Keratinocyte (primary cell): Measurements from ENCODE around the gene RAB4A. TPM values are rescaled to one million over a fixed set of nuclear protein-coding genes. Genes with fewer than 3 reads are reported as not detected.

Experiments used
- DNase-seq: peaks from one replicate; pipeline ENCODE4 v3.0.0-alpha.2; 2011; ENCODE audit warnings: low read depth, missing footprints, low spot score
- FAIRE-seq: peaks from 2 replicates; lab custom pipeline; 2011; peaks lifted over from hg19 to GRCh38; lab: Jason Lieb, UNC
- H2AFZ ChIP-seq: 2 replicates; pipeline ENCODE4 v1.6.0; 2012; ENCODE audit warnings: low read length, control low read depth, inconsistent platforms; ENCODE audit not compliant: control insufficient read depth
- H3K27ac ChIP-seq: 2 replicates; pipeline ENCODE4 v1.5.1; 2011; ENCODE audit warnings: low read length; ENCODE audit not compliant: control insufficient read depth, insufficient read depth
- H3K27me3 ChIP-seq: 3 replicates; pipeline ENCODE4 v1.6.0; 2011; ENCODE audit warnings: low read length; ENCODE audit not compliant: control insufficient read depth, insufficient read depth; ENCODE audit errors: extremely low read depth
- H3K36me3 ChIP-seq, 2 experiments: 2 replicates in 1 of 2; 3 replicates in 1 of 2; pipeline ENCODE4 v1.5.1; 2011; ENCODE audit warnings: low read length in 2 of 2, mild to moderate bottlenecking in 1 of 2; ENCODE audit not compliant: control insufficient read depth in 2 of 2, insufficient read depth in 2 of 2; ENCODE audit errors: extremely low read depth in 1 of 2
- H3K4me1 ChIP-seq: 3 replicates; pipeline ENCODE4 v1.5.1; 2011; ENCODE audit warnings: low read length; ENCODE audit not compliant: control insufficient read depth, insufficient read depth; ENCODE audit errors: extremely low read depth
- H3K4me2 ChIP-seq: 3 replicates; pipeline ENCODE4 v1.6.0; 2011; ENCODE audit warnings: low read depth, low read length; ENCODE audit not compliant: control insufficient read depth, insufficient read depth; ENCODE audit errors: extremely low read depth
- H3K4me3 ChIP-seq, 3 experiments: fragments of 200-600 bp in 1 of 3; sonication (generic) in 1 of 3; 2 replicates in 2 of 3; 3 replicates in 1 of 3; pipeline ENCODE4 v1.5.1; 2011 to 2016; ENCODE audit warnings: low read length in 3 of 3, mild to moderate bottlenecking in 3 of 3, control low read depth in 2 of 3, inconsistent platforms in 1 of 3, low read depth in 1 of 3, mixed read lengths in 1 of 3, mixed run types in 1 of 3, moderate library complexity in 1 of 3; ENCODE audit not compliant: control insufficient read depth in 2 of 3, insufficient read depth in 2 of 3; ENCODE audit errors: extremely low read depth in 1 of 3
- H3K79me2 ChIP-seq: 2 replicates; pipeline ENCODE4 v1.6.0; 2012; ENCODE audit warnings: low read length; ENCODE audit not compliant: control insufficient read depth, insufficient read depth
- H3K9ac ChIP-seq: 3 replicates; pipeline ENCODE4 v1.6.0; 2011; ENCODE audit warnings: low read length; ENCODE audit not compliant: control insufficient read depth, insufficient read depth; ENCODE audit errors: extremely low read depth
- H3K9me1 ChIP-seq: 3 replicates; pipeline ENCODE4 v1.6.0; 2011; ENCODE audit warnings: low read length; ENCODE audit not compliant: control insufficient read depth, insufficient read depth; ENCODE audit errors: extremely low read depth
- H3K9me3 ChIP-seq: 2 replicates; pipeline ENCODE4 v1.5.1; 2012; ENCODE audit warnings: low read depth, low read length; ENCODE audit not compliant: control insufficient read depth
- H4K20me1 ChIP-seq: 3 replicates; pipeline ENCODE4 v1.6.0; 2011; ENCODE audit warnings: low read length; ENCODE audit not compliant: control insufficient read depth, insufficient read depth; ENCODE audit errors: extremely low read depth
- EZH2 ChIP-seq: IDR thresholded peaks from one replicate; pipeline ENCODE4 v1.6.1; 2012; ENCODE audit warnings: inconsistent platforms, mild to moderate bottlenecking, low read length, moderate library complexity
- dilution Hi-C: fragments of 300-500 bp; cut with MboI; formaldehyde crosslinking; loops from one replicate; pipeline ENCODE4 v1.7.0; 2020; ENCODE audit warnings: low sequenced_read_pairs; ENCODE audit not compliant: extremely low pct_ligation_motif_present
- polyA plus RNA-seq, 5 experiments: library from polyadenylated mRNA; depleted of rRNA in 3 of 5; stranded (reverse) in 3 of 5; stranded (forward) in 1 of 5; unstranded in 1 of 5; fragments of >200 nt; gene quantifications; 1 replicate in 1 of 5; 2 replicates in 3 of 5; 3 replicates in 1 of 5; pipeline versions ENCODE4 v1.2.1 to v1.2.3, GENCODE V29; 2011 to 2012; ENCODE audit warnings: missing spikeins in 2 of 5, low read depth in 1 of 5, low replicate concordance in 1 of 5
- TF ChIP-seq, protein P1 (sequence below), 3 experiments: IDR thresholded peaks in 1 of 3; conservative IDR thresholded peaks in 1 of 3; optimal IDR thresholded peaks in 1 of 3; 2 replicates in 2 of 3; 3 replicates in 1 of 3; pipeline versions ENCODE3 to v1.5.1; 2011; ENCODE audit warnings: low read length in 3 of 3, mild to moderate bottlenecking in 3 of 3, moderate library complexity in 2 of 3, control low read depth in 1 of 3, inconsistent platforms in 1 of 3; ENCODE audit not compliant: insufficient read depth in 2 of 3; ENCODE audit errors: extremely low read depth in 1 of 3

Gene RAB4A
- polyA plus RNA-seq, 1 donor (not counting 4 experiments of a cell fraction or from before 2014, with no cell fraction given), result 54.7 TPM

DNA sequence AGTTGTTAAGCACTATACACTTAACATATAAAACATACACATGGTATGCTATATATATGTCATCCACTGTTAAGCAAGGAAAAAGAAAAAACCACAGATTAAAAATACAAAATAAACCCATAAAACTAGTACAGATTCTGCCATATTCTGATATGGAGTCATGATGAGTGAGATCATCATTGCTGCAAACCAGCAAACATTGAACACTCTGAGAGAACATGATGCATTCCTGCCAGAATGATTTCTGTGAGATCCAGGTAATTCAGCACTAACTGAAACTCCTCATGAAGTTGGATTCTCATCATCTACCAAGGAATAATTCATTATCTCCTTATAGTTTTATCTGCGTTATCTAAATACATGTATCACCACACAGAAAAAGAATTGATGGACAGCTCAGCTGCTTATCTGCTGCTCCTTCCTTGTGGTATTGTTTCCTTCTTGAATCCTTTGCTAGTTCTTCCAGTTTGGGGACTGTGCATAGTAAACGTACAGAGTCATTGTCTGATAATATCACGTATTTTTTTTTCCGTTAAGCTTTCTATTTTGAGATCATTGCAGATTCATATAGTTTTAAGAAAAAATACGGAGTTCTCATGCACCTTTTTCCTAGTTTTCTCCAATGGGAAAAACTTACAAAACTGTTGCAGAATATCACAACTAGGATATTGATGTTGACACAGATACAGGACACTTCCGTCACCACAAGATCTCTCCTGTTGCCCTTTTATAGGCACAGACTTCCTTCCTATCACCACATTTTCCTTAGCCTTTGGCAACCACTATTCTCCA, 9.3 kb downstream of the RAB4A start:
- FAIRE-seq (peak; percentile 9), DNase-seq (no peak)
- no peaks in the 10 kb centered on the region for H4K20me1 ChIP-seq
- no peaks in the 10 kb centered on the region for H3K9me1 ChIP-seq
- H3K4me1 ChIP-seq, result peaks cover 16% of the 10 kb centered on the region
- no peak overlapping the region for H3K4me3 ChIP-seq
- peaks cover 93% of the 10 kb centered on the region for H3K79me2 ChIP-seq
- H3K27me3 ChIP-seq, result no peaks in the 10 kb centered on the region
- no peak overlapping the region for H3K4me2 ChIP-seq
- no peak overlapping the region for H2AFZ ChIP-seq
- no peaks in the 10 kb centered on the region for H3K9me3 ChIP-seq
- no peak overlapping the region for H3K27ac ChIP-seq
- peaks cover 0 to 3% of the 10 kb centered on the region in 2 experiments for H3K36me3 ChIP-seq
- no peak for TF ChIP-seq EZH2
- TF ChIP-seq, protein P1, sequence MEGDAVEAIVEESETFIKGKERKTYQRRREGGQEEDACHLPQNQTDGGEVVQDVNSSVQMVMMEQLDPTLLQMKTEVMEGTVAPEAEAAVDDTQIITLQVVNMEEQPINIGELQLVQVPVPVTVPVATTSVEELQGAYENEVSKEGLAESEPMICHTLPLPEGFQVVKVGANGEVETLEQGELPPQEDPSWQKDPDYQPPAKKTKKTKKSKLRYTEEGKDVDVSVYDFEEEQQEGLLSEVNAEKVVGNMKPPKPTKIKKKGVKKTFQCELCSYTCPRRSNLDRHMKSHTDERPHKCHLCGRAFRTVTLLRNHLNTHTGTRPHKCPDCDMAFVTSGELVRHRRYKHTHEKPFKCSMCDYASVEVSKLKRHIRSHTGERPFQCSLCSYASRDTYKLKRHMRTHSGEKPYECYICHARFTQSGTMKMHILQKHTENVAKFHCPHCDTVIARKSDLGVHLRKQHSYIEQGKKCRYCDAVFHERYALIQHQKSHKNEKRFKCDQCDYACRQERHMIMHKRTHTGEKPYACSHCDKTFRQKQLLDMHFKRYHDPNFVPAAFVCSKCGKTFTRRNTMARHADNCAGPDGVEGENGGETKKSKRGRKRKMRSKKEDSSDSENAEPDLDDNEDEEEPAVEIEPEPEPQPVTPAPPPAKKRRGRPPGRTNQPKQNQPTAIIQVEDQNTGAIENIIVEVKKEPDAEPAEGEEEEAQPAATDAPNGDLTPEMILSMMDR (optimal IDR thresholded peaks at IDR 0.05 in 1 of 3, IDR thresholded peaks at IDR 0.05 in 1 of 3, conservative IDR thresholded peaks at IDR 0.05 in 1 of 3; ENCODE audit: extremely low read depth in 1 of 3, insufficient read depth in 2 of 3, low read length in 3 of 3), result no peak
- H3K9ac ChIP-seq, result no peak overlapping the region
- dilution Hi-C loops, result no loop called here

DNA sequence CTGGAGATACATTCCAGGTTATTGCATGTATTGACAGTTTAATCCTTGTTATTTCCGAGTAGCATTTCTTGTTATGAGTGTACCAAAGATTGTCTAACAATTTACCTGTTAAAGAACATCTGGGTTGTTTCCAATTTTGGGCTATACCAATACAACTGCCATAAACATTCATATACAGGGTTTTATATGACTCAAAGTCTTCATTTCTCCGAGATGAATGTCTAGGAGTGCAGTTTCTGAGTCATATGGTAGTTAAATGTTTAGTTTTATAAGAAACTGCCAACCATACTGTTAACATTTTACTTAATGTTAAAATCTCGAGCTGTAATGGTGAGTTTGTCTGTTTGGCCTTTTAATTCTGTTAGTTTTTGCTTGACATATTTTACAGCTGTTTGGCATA, 10.0 kb downstream of the RAB4A start:
- H3K27me3 ChIP-seq, result no peaks in the 10 kb centered on the region
- H3K4me2 ChIP-seq, result no peak overlapping the region
- no peak for DNase-seq
- no peaks in the 10 kb centered on the region for H3K9me1 ChIP-seq
- H3K27ac ChIP-seq, result no peak overlapping the region
- no peak overlapping the region for H3K4me3 ChIP-seq
- H4K20me1 ChIP-seq, result no peaks in the 10 kb centered on the region
- no peak overlapping the region for H3K9ac ChIP-seq
- no peaks in the 10 kb centered on the region for H3K9me3 ChIP-seq
- H3K4me1 ChIP-seq, result peaks cover 17% of the 10 kb centered on the region
- H2AFZ ChIP-seq, result no peak overlapping the region
- TF ChIP-seq EZH2, result no peak
- TF ChIP-seq, protein P1 (optimal IDR thresholded peaks at IDR 0.05 in 1 of 3, IDR thresholded peaks at IDR 0.05 in 1 of 3, conservative IDR thresholded peaks at IDR 0.05 in 1 of 3; ENCODE audit: extremely low read depth in 1 of 3, insufficient read depth in 2 of 3, low read length in 3 of 3), result no peak
- dilution Hi-C loops, result no loop called here
- H3K79me2 ChIP-seq, result peaks cover 95% of the 10 kb centered on the region
- FAIRE-seq, result no peak
- H3K36me3 ChIP-seq, result peaks cover 0 to 3% of the 10 kb centered on the region in 2 experiments
